ENCODE data around the gene GALNS. TPM values are rescaled to one million over a fixed set of nuclear protein-coding genes. Genes with fewer than 3 reads are reported as not detected.

The GALNS gene
- total and polyA plus RNA-seq, 2 of the 8 experiments (the other 6 are each of a cell fraction or from before 2014, with no cell fraction given): 8.9 to 17.8 TPM

GRCh38 chr16:88844419-88845036, 12.2 kb downstream of the GALNS start (continued):
- TF ChIP-seq CHD7 (IDR thresholded peaks at IDR 0.05; ENCODE audit: insufficient replicate concordance, low read length) (no peak), TCF12 (IDR thresholded peaks at IDR 0.05; ENCODE audit: low read depth, low read length) (no peak), KDM1A (IDR thresholded peaks at IDR 0.05; ENCODE audit: borderline replicate concordance, low read length) (no peak), E2F6 (IDR thresholded peaks at IDR 0.05) (no peak), ATF2 (IDR thresholded peaks at IDR 0.05; ENCODE audit: low read length) (no peak), SP1 (IDR thresholded peaks at IDR 0.05; ENCODE audit: low read depth, low read length) (no peak)
